COLO668 (cell line): ENCODE results near the gene SLC30A3.

Experiments used
- DNase-seq: peaks from one replicate; lab custom pipeline; 2025; ENCODE audit not compliant: unreplicated experiment; lab: John Stamatoyannopoulos, UW

SLC30A3 gene

GRCh38 chr2:27236136-27236535, 26.7 kb downstream of the SLC30A3 start:
- DNase-seq = no peak

- no peak for DNase-seq
These were observed 29.5 kb downstream of the SLC30A3 start for GRCh38 chr2:27233341-27233740.

- no peak for DNase-seq
These were observed 30.9 kb downstream of the SLC30A3 start for GRCh38 chr2:27231921-27232320.

GRCh38 chr2:27227501-27227900, 35.3 kb downstream of the SLC30A3 start:
- no peak for DNase-seq

- DNase-seq = no peak
These were observed 37.3 kb downstream of the SLC30A3 start for GRCh38 chr2:27225526-27225925.

GRCh38 chr2:27223416-27223815, 39.4 kb downstream of the SLC30A3 start:
- no peak for DNase-seq

GRCh38 chr2:27222407-27222806, 40.4 kb downstream of the SLC30A3 start:
- no peak for DNase-seq

GRCh38 chr2:27221166-27221565, 41.7 kb downstream of the SLC30A3 start:
- no peak for DNase-seq

- DNase-seq = no peak
These were observed 42.8 kb downstream of the SLC30A3 start for GRCh38 chr2:27220091-27220490.

- no peak for DNase-seq
These were observed 43.8 kb downstream of the SLC30A3 start for GRCh38 chr2:27219091-27219490.

GRCh38 chr2:27218614-27219013, 44.2 kb downstream of the SLC30A3 start:
- DNase-seq = no peak

- peak; percentile 95 for DNase-seq
These were observed 45.4 kb downstream of the SLC30A3 start, which contains the start of gene CAD for GRCh38 chr2:27217173-27218121. CAD (plus strand) TSS chr2:27217369; CDS start chr2:27217552, 183 bp downstream.

GRCh38 chr2:27216416-27217137, 46.3 kb downstream of the SLC30A3 start:
- no peak for DNase-seq

GRCh38 chr2:27214941-27215340, 47.9 kb downstream of the SLC30A3 start:
- no peak for DNase-seq

GRCh38 chr2:27212626-27213471, 50.0 kb downstream of the SLC30A3 start:
- peak; percentile 32 for DNase-seq

- peak; percentile 93 for DNase-seq
These were observed 50.8 kb downstream of the SLC30A3 start, which contains the start of the genes ATRAID and SLC5A6 for GRCh38 chr2:27211943-27212625. ATRAID (plus strand) TSS chr2:27212041; CDS start chr2:27212369, 328 bp downstream. SLC5A6 (minus strand) TSS chr2:27212268; CDS start chr2:27207650, 4,618 bp downstream.

- peak; percentile 41 for DNase-seq
These were observed 51.5 kb downstream of the SLC30A3 start for GRCh38 chr2:27211241-27211942.

GRCh38 chr2:27209621-27210401, 53.0 kb downstream of the SLC30A3 start:
- no peak for DNase-seq
